H1 (cell line): Measurements from ENCODE around the gene STK32C. TPM values are rescaled to one million over a fixed set of nuclear protein-coding genes. Genes with fewer than 3 reads are reported as not detected.

Experiments
- ASH2L ChIP-seq: fragments of 200-600, 300-600 bp; sonication (generic); IDR thresholded peaks from one replicate; pipeline ENCODE4 v1.7.1; 2017; ENCODE audit warnings: low read length
- CHD7 ChIP-seq: fragments of 300-600 bp; sonication (generic); IDR thresholded peaks from 2 replicates; pipeline ENCODE4 v1.7.1; 2012; ENCODE audit warnings: low read length, moderate library complexity, mild to moderate bottlenecking, inconsistent platforms; ENCODE audit not compliant: insufficient replicate concordance
- CREB1 ChIP-seq: IDR thresholded peaks from 2 replicates; pipeline ENCODE4 v1.6.1; 2012; ENCODE audit warnings: inconsistent platforms
- EGR1 ChIP-seq: IDR thresholded peaks from 2 replicates; pipeline ENCODE4 v1.6.1; 2011; ENCODE audit warnings: low read depth, low read length, borderline replicate concordance
- EP300 ChIP-seq, 2 experiments: IDR thresholded peaks; 1 replicate in 1 of 2; 2 replicates in 1 of 2; pipeline ENCODE4 v1.6.1; 2011 to 2012; ENCODE audit warnings: low read depth in 2 of 2, low read length in 2 of 2, mild to moderate bottlenecking in 2 of 2, borderline replicate concordance in 1 of 2, inconsistent platforms in 1 of 2, moderate library complexity in 1 of 2
- KDM4A ChIP-seq: IDR thresholded peaks from one replicate; pipeline ENCODE4 v1.7.1; 2012; ENCODE audit warnings: low read depth, mild to moderate bottlenecking, moderate library complexity, low read length, inconsistent platforms; ENCODE audit not compliant: severe bottlenecking
- MAX ChIP-seq: IDR thresholded peaks from 2 replicates; pipeline ENCODE4 v1.6.1; 2012; ENCODE audit warnings: inconsistent platforms
- RAD21 ChIP-seq, 2 experiments: IDR thresholded peaks in 1 of 2; conservative IDR thresholded peaks in 1 of 2; 2 replicates each; pipeline ENCODE4 v1.6.1; 2011; ENCODE audit warnings: low read depth in 2 of 2, low read length in 2 of 2, improper control_type of control experiment in 1 of 2, inconsistent platforms in 1 of 2, mild to moderate bottlenecking in 1 of 2, moderate library complexity in 1 of 2
- SP1 ChIP-seq: IDR thresholded peaks from 2 replicates; pipeline ENCODE4 v1.6.1; 2011; ENCODE audit warnings: low read depth, low read length
- SP4 ChIP-seq: IDR thresholded peaks from 2 replicates; pipeline ENCODE4 v1.6.1; 2012; ENCODE audit warnings: low read length, inconsistent platforms
- YY1 ChIP-seq: IDR thresholded peaks from 2 replicates; pipeline ENCODE4 v1.6.1; 2011; ENCODE audit warnings: low read depth, mild to moderate bottlenecking, low read length
- polyA plus RNA-seq, 7 experiments: library from polyadenylated mRNA; depleted of rRNA in 3 of 7; stranded (reverse) in 5 of 7; unstranded in 2 of 7; fragments of >200 nt in 5 of 7; fragments of 200-250 nt in 2 of 7; gene quantifications; 1 replicate in 5 of 7; 2 replicates in 1 of 7; 4 replicates in 1 of 7; pipeline versions ENCODE4 v1.2.1 to v1.2.3, GENCODE V29; 2011 to 2013; ENCODE audit warnings: missing spikeins in 2 of 7, mixed read lengths in 2 of 7
- total RNA-seq: library from RNA; stranded (reverse); fragmentation: NEBNext Ultra II Directional; extraction: Animal tissue kit (Norgen Biotek cat#: 25700); gene quantifications from 2 replicates; pipeline ENCODE4 v1.2.1, GENCODE V29; 2021

The STK32C gene
- total and polyA plus RNA-seq, 2 of the 8 experiments (the other 6 are each of a cell fraction or from before 2014, with no cell fraction given), result 10.6 to 15.6 TPM

- TF ChIP-seq CHD7 (no peak), ASH2L (peak; percentile 41), YY1 (peak; percentile 73), KDM4A (peak; percentile 48), EGR1 (no peak), SP4 (0 out of 2 replicates have a peak, but pooled peaks have one; percentile 44), SP1 (peak; percentile 78), MAX (peak; percentile 68; the same call in 1 of the 2 replicates), EP300 (IDR thresholded peaks at IDR 0.05; ENCODE audit: borderline replicate concordance in 1 of 2, low read depth in 2 of 2, low read length in 2 of 2) (no peak), RAD21 (IDR thresholded peaks at IDR 0.05 in 1 of 2, conservative IDR thresholded peaks at IDR 0.05 in 1 of 2; ENCODE audit: low read depth in 2 of 2, low read length in 2 of 2) (no peak), CREB1 (peak; percentile 63)
Observed at GRCh38 chr10:132163278-132163765, 144.4 kb downstream of the STK32C start (continued).
